ENCODE data around the gene SCUBE1.

SCUBE1 gene

GRCh38 chr22:43277987-43278601 is 65.1 kb downstream of the SCUBE1 start:
- DNase-seq (ENCODE audit: low spot score) = no peak
- in situ Hi-C loops (cut with MboI; ENCODE audit: low pct_unique_long_range_greater_than_20kb, low sequenced_read_pairs, unreplicated experiment) = loop anchor here (10.0 kb wide), 1 partner anchor 97 kb away; no protein-coding TSS in a partner anchor
- TF ChIP-seq CTCF (IDR thresholded peaks at IDR 0.05; ENCODE audit: extremely low read depth, insufficient read depth, missing control alignments) = no peak

DNA sequence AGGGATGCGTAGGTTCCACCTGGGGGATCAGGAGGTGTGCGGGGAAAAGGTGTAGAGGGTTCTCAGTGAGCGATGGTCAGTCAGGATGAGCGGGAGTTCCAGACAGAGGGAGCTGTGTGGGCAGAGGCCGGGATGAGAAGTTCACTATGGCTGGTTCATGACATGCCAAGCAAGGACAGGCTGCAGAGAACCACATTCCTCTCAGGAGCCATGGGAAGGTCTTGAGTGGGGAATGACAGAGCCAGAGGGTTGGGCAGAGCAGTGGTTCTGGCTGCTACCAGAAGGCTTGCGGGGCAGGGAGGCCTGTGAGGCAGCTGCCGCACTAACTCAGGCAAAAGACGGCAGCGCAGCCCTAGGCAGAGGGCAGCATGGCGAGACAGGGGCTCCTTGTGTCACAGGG is 66.1 kb downstream of the SCUBE1 start:
- TF ChIP-seq CTCF (IDR thresholded peaks at IDR 0.05; ENCODE audit: extremely low read depth, insufficient read depth, missing control alignments) = no peak
- no peak for DNase-seq (ENCODE audit: low spot score)
- in situ Hi-C loops (cut with MboI; ENCODE audit: low pct_unique_long_range_greater_than_20kb, low sequenced_read_pairs, unreplicated experiment) = loop anchor here (10.0 kb wide), 1 partner anchor 98 kb away; no protein-coding TSS in a partner anchor

DNA sequence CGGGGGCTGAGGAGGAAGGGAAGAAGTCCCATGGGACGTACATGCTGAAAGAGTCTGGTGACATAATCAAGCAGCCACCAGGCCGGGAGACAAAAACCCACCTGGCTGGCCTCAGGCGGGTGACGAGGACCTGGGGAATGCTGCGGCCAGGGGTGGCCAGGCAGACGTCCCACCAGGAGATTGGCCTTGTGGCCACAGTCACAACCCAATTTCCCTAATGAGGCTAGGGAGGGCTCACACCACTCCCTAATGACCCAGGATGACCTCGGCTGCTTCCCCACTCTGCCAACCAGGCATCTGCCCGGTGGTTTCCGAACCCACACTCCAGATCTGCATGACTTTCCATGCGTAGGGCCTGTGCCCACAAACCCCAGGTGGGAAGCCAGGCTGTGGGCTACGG is 66.9 kb downstream of the SCUBE1 start:
- in situ Hi-C loops (cut with MboI; ENCODE audit: low pct_unique_long_range_greater_than_20kb, low sequenced_read_pairs, unreplicated experiment) = loop anchor here (10.0 kb wide), 1 partner anchor 98 kb away; no protein-coding TSS in a partner anchor
- DNase-seq (ENCODE audit: low spot score) = no peak
- TF ChIP-seq CTCF (IDR thresholded peaks at IDR 0.05; ENCODE audit: extremely low read depth, insufficient read depth, missing control alignments) = no peak

DNA sequence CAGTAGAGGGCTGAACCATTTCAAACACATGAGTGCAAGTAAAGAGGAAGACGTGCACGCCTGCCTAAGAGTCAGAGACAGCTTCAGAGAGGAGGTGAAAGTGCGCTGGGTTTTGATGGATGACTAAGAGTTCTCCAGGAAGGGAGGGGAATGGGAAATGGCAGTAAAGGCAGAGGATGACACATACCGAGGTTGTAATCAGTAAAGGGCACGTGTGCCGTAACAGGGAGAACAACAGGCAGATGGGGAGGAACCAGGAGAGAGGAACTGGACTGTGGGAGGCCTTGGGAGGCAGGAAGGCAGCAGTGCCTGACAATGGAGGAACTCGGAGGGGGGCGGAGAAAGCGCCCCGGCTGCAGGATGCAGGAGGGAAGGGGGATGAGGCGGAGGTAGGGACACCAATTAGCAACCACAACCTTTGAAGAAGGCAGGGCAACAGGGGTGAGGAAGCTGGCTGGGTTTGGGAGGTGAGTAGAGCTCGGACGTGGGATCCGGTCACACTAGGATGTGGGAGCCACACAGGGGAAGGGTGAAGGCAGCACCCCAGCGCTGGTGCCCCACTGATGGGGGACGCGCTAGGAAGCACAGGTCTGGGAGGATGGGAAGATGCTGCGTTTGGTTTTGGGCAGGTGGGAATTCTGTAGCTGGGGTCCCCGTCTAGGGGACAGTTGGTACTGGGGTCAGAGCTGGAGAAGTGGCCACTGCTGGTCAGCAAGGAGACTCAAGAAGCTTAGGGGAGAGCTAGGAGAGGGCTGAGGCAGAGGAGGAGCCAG is 67.4 kb downstream of the SCUBE1 start:
- in situ Hi-C loops (cut with MboI; ENCODE audit: low pct_unique_long_range_greater_than_20kb, low sequenced_read_pairs, unreplicated experiment) = loop anchor here (10.0 kb wide), 1 partner anchor 99 kb away; no protein-coding TSS in a partner anchor
- no peak for TF ChIP-seq CTCF (IDR thresholded peaks at IDR 0.05; ENCODE audit: extremely low read depth, insufficient read depth, missing control alignments)

GRCh38 chr22:43274595-43275240 is 68.5 kb downstream of the SCUBE1 start:
- in situ Hi-C loops (cut with MboI; ENCODE audit: low pct_unique_long_range_greater_than_20kb, low sequenced_read_pairs, unreplicated experiment) = loop anchor here (10.0 kb wide), 1 partner anchor 100 kb away; no protein-coding TSS in a partner anchor
- DNase-seq (ENCODE audit: low spot score) = no peak
- TF ChIP-seq CTCF (IDR thresholded peaks at IDR 0.05; ENCODE audit: extremely low read depth, insufficient read depth, missing control alignments) = no peak

More for the DNA sequence above, 67.4 kb downstream of the SCUBE1 start:
- no peak for DNase-seq (ENCODE audit: low spot score)

DNA sequence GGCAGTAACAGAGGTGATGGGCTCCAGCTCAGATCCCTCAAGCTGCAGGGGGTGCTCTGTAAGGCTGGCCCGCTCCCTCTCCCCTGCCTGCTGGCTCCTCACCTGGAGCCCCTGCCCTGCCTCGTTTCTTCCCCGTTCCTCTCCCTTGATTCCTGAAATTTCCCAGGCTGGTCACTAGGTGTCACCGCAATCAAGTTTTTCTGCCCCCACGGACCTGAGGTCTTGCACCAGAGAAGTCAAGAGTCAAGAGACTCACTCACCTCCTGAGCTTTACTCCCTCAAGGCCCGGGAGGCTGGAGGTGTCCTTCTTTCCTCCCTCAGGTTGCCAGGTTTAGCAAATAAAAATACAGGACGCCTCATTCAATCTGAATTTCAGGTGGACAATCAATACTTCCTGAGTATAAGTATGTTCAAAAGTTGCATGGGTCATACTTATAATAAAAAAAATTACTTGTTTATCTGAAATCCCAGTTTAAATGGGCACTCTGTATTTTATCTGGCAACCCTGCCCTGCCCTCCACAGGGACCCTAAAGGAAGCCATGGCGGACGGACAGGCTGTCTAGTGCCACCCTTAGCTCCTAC is 69.2 kb downstream of the SCUBE1 start:
- in situ Hi-C loops (cut with MboI; ENCODE audit: low pct_unique_long_range_greater_than_20kb, low sequenced_read_pairs, unreplicated experiment) = loop anchor here (10.0 kb wide), 1 partner anchor 101 kb away; no protein-coding TSS in a partner anchor
- peak; percentile 84 for TF ChIP-seq CTCF (IDR thresholded peaks at IDR 0.05; ENCODE audit: extremely low read depth, insufficient read depth, missing control alignments)
- peak; percentile 85 for DNase-seq (ENCODE audit: low spot score)

Data from GM13977 (cell line).